RWPE2 (cell line): ENCODE data around the gene HS3ST5.

ENCODE experiments used
- ATAC-seq: fragments of 200-7000 bp; cut with Tn5 transposase; 3 replicates; pipeline ENCODE4 v1.9.1; 2021; ENCODE audit warnings: low read depth
- DNase-seq: peaks from one replicate; pipeline ENCODE4 v3.0.0-alpha.2; 2020; ENCODE audit warnings: low spot score
- H3K27ac ChIP-seq: fragments of 450-650 bp; 2 replicates; pipeline ENCODE4 v1.5.1; 2017; ENCODE audit warnings: mild to moderate bottlenecking; ENCODE audit not compliant: poor library complexity, severe bottlenecking
- H3K27me3 ChIP-seq: fragments of 250-450 bp; sonication (Bioruptor Pico); 2 replicates; pipeline ENCODE4 v1.5.1; 2021; ENCODE audit warnings: mild to moderate bottlenecking, moderate library complexity; ENCODE audit not compliant: insufficient read depth, poor library complexity, severe bottlenecking
- H3K36me3 ChIP-seq: fragments of 250-450 bp; sonication (Bioruptor Pico); 2 replicates; pipeline ENCODE4 v1.5.1; 2020; ENCODE audit warnings: low read depth, mild to moderate bottlenecking, moderate library complexity
- H3K4me1 ChIP-seq: fragments of 250-450 bp; sonication (Bioruptor Pico); 2 replicates; pipeline ENCODE4 v1.5.1; 2021; ENCODE audit warnings: mild to moderate bottlenecking, moderate library complexity; ENCODE audit not compliant: insufficient read depth, poor library complexity, severe bottlenecking
- H3K4me3 ChIP-seq: fragments of 250-450 bp; sonication (Bioruptor Pico); 2 replicates; pipeline ENCODE4 v1.5.1; 2021; ENCODE audit warnings: mild to moderate bottlenecking, moderate library complexity; ENCODE audit not compliant: severe bottlenecking
- H3K9me3 ChIP-seq: fragments of 250-450 bp; sonication (Bioruptor Pico); 2 replicates; pipeline ENCODE4 v1.5.1; 2021; ENCODE audit warnings: mild to moderate bottlenecking, moderate library complexity; ENCODE audit not compliant: severe bottlenecking
- CTCF ChIP-seq: fragments of 450-650 bp; IDR thresholded peaks from one replicate; pipeline ENCODE4 v1.5.1; 2017; ENCODE audit warnings: mild to moderate bottlenecking, moderate library complexity; ENCODE audit not compliant: poor library complexity, severe bottlenecking

HS3ST5 gene

GRCh38 chr6:114100215-114100994 is 242.4 kb downstream of the HS3ST5 start:
- Histone ChIP-seq H3K27me3 (peaks cover 4% of the 10 kb centered on the region), H3K4me3 (no peak overlapping the region), H3K27ac (no peak overlapping the region), H3K36me3 (no peaks in the 10 kb centered on the region), H3K9me3 (no peaks in the 10 kb centered on the region), H3K4me1 (no peaks in the 10 kb centered on the region)
- no peak for ATAC-seq
- no peak for DNase-seq
- TF ChIP-seq CTCF, result no peak

- no peak for ATAC-seq
- H3K4me1 ChIP-seq, result no peaks in the 10 kb centered on the region
- H3K9me3 ChIP-seq, result no peaks in the 10 kb centered on the region
- TF ChIP-seq CTCF, result peak; percentile 89
- H3K27ac ChIP-seq, result no peak overlapping the region
- H3K4me3 ChIP-seq, result no peak overlapping the region
- H3K27me3 ChIP-seq, result no peaks in the 10 kb centered on the region
- DNase-seq, result no peak
- H3K36me3 ChIP-seq, result no peaks in the 10 kb centered on the region
Observed at GRCh38 chr6:114096561-114097172, 246.2 kb downstream of the HS3ST5 start.

- no peak for DNase-seq
- no peaks in the 10 kb centered on the region for H3K4me1 ChIP-seq
- H3K4me3 ChIP-seq, result no peak overlapping the region
- TF ChIP-seq CTCF, result no peak
- no peak for ATAC-seq
- H3K36me3 ChIP-seq, result no peaks in the 10 kb centered on the region
- no peak overlapping the region for H3K27ac ChIP-seq
- no peaks in the 10 kb centered on the region for H3K9me3 ChIP-seq
- H3K27me3 ChIP-seq, result no peaks in the 10 kb centered on the region
Observed at GRCh38 chr6:114092943-114093342, 249.9 kb downstream of the HS3ST5 start.

- TF ChIP-seq CTCF, result no peak
- H3K27ac ChIP-seq, result no peak overlapping the region
- no peaks in the 10 kb centered on the region for H3K27me3 ChIP-seq
- no peaks in the 10 kb centered on the region for H3K4me1 ChIP-seq
- ATAC-seq (no peak), DNase-seq (no peak)
- no peaks in the 10 kb centered on the region for H3K36me3 ChIP-seq
- no peaks in the 10 kb centered on the region for H3K9me3 ChIP-seq
- no peak overlapping the region for H3K4me3 ChIP-seq
Observed at GRCh38 chr6:114090626-114091025, 252.2 kb downstream of the HS3ST5 start.

GRCh38 chr6:114087496-114087895 is 255.3 kb downstream of the HS3ST5 start:
- no peak for TF ChIP-seq CTCF
- H3K4me3 ChIP-seq, result no peak overlapping the region
- no peaks in the 10 kb centered on the region for H3K36me3 ChIP-seq
- H3K9me3 ChIP-seq, result no peaks in the 10 kb centered on the region
- ATAC-seq (no peak), DNase-seq (no peak)
- no peak overlapping the region for H3K27ac ChIP-seq
- H3K27me3 ChIP-seq, result no peaks in the 10 kb centered on the region
- H3K4me1 ChIP-seq, result no peaks in the 10 kb centered on the region
